NCI-H2196 (cell line): Measurements from ENCODE around the gene CYP2A6.
"Not testable (repeated sequence)": the region's sequence is repeated elsewhere in the genome, so short reads cannot be mapped to it uniquely, and the experiment has no call there.

Source experiments
- DNase-seq: peaks from one replicate; lab custom pipeline; 2025; ENCODE audit not compliant: unreplicated experiment; lab: John Stamatoyannopoulos, UW

CYP2A6 gene

GRCh38 chr19:40850277-40850676 lies at the start of gene CYP2A6:
TSS of gene CYP2A6 (minus strand) at chr19:40850447. CDS start at chr19:40850426, 21 bp downstream.
- DNase-seq, result not testable (repeated sequence)

- DNase-seq, result not testable (repeated sequence)
Measured at GRCh38 chr19:40899964-40900363, 49.7 kb upstream of the CYP2A6 start.

- not testable (repeated sequence) for DNase-seq
Measured at GRCh38 chr19:40896843-40897789, 46.9 kb upstream of the CYP2A6 start.

GRCh38 chr19:40896418-40896796 lies 46.2 kb upstream of the CYP2A6 start:
- DNase-seq, result no peak

DNA sequence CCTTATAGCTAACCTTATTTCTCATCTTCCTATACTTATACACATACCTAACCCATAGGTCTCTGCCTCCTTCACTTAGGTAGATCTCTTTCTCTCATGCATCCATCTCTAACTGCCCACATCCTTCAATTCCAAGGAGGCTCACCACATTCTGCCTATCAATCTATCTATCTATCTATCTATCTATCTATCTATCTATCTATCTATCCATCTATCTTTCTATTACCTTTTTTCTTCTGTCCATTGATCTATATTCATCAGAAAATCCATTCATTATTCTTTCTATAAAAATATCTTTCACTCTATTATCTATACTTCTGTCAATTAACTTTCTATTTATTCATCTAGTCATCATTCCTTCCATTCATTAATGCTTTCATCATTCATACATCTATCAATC lies 42.9 kb upstream of the CYP2A6 start:
- no peak for DNase-seq

GRCh38 chr19:40889366-40889765 lies 39.1 kb upstream of the CYP2A6 start:
- no peak for DNase-seq

DNA sequence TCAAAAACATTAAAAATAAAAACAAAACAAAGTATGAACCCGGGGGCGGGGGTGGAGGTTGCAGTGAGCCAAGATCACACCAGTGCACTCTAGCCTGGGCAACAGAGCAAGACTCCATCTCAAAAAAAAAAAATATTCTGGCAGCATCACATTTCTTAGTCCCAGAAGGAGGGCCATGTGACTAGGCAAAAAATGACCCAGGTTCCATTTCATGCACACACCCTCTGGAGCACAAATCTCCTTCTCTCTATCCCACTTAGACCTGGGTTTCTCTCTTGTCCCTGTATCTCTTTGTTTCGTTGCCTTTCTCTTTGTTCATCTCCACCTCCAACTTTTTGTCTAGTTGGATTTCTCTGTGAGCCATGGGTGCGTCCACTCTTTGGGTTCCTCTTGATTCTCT lies 37.9 kb upstream of the CYP2A6 start:
- DNase-seq, result no peak

DNA sequence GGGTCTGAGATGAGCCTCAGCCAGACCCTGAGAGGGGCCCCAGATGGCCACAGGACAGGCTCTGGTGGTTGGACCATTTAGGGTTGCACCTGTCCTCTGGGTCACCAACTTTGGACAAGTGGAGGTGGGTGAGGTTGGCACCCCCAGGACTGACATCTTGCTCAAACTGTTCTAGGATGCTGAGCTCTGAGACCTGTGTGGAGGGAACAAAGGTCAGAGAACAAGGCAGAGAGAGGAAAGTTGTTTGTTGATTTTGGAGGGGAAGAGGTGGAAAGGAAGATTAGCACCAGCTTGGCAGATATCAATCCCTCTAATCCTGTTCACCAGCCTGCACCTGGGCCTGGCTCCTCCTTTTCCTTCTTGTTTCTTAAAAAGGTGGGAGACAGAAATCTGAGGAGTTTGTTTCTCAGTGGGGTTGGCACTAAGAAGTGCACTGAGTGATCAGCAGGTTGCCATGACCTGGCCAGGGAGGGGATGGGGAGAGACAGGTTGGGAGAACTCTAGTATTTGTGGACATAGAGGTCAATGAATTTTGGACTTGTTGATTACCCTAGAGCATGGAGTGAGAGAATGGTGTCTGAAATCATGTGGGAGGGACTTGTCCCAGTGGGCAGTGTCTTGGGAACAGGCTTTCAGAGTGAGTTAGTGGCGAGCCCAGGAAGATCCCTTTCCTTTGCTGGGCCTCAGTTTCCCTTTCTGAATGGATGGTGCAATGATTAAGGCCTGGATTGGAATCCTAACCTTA lies 34.1 kb upstream of the CYP2A6 start:
- DNase-seq, result not testable (repeated sequence)

DNA sequence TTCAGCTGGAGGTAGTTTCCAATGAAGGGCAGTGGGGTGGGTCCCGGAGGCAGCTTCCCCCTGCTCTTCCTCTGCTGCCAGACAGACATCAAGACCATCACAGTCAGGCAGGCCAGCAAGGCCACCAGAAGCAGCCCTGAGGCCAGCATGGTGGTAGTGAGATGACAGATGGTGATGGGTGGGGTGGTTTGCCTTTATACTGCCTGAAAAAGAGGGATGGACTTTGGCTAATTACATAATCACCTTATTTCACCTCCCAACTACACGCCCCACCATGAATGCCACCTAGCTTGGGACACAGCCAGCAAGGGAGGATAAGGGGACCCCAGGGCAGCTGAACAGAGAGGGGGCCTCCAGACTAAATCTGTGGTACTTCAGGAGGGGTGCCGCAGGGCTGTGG lies 31.8 kb upstream of the CYP2A6 start, which contains the start of gene CYP2A7:
Gene CYP2A7, minus strand, starts transcription at position 170 of the 400 bp plus-strand sequence. Its CDS starts 21 bp downstream, at position 149.
- not testable (repeated sequence) for DNase-seq

DNA sequence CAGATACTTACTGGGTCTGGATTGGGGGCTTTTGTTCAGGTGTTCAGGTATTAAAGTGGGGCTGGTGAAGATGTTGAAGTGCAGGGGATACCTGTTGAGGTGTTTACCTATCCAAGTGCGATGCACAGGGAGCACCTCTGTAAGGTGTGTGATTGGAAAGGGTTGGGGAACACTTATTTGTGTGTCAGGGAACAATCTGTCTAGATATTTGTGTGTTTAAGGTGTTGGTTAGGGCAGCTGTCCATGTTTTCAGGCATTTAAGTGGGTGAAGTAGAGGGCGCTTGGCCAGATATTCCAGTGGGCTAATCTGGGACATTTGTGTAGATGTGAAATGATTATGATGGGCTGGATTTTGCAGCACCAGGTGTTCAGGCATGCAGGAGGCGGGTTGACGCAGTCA lies 29.1 kb upstream of the CYP2A6 start:
- not testable (repeated sequence) for DNase-seq

- DNase-seq, result not testable (repeated sequence)
Measured at GRCh38 chr19:40875526-40875951, 25.3 kb upstream of the CYP2A6 start.

GRCh38 chr19:40874874-40875273 lies 24.6 kb upstream of the CYP2A6 start:
- not testable (repeated sequence) for DNase-seq

GRCh38 chr19:40873873-40874272 lies 23.6 kb upstream of the CYP2A6 start:
- not testable (repeated sequence) for DNase-seq

GRCh38 chr19:40872209-40872608 lies 22.0 kb upstream of the CYP2A6 start:
- no peak for DNase-seq

DNA sequence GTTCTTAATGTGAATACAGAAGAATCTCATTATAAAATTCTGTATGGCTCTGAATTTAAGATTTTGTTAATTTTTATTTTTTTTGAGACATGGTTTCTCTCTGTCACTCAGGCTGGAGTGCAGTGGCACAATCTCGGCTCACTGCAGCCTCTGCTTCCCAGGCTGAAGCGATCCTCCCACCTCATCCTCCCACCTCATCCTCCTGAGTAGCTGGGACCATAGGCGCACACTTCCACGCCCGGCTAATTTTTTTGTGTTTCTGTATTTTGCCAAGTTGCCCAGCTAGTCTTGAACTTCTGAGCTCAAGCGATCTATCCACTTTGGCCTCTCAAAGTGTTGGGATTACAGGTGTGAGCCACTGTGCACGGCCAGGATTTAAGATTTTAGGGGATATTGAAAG lies 17.5 kb upstream of the CYP2A6 start:
- DNase-seq, result no peak

GRCh38 chr19:40864739-40865496 lies 14.7 kb upstream of the CYP2A6 start:
- not testable (repeated sequence) for DNase-seq

- DNase-seq, result no peak
Measured at GRCh38 chr19:40862785-40863184, 12.5 kb upstream of the CYP2A6 start.

DNA sequence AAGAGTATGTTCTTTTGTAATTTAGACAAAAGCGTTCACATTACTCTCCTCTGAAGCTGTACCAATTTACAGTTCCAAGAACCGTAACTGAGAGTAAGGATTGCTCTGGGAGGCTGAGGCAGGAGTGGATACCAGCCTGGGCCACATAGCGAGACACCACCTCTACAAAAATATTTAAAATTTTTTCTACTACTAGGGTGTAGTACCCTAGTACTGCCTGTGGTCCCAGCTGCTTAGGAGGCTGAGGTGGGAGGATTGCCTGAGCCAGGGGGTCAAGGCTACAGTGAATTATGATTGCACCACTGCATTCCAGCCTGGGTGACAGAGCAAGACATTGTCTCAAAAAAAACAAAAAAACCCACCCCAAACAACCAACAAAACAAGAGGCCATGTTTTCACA lies 12.1 kb upstream of the CYP2A6 start:
- DNase-seq, result no peak

GRCh38 chr19:40858109-40858508 lies 7.9 kb upstream of the CYP2A6 start:
- DNase-seq, result no peak

- DNase-seq, result not testable (repeated sequence)
Measured at GRCh38 chr19:40852467-40853152, 2.4 kb upstream of the CYP2A6 start.
